ENCODE measurements around the gene DNASE1L3. TPM values are rescaled to one million over a fixed set of nuclear protein-coding genes. Genes with fewer than 3 reads are reported as not detected.
A peak's percentile ranks its signal among the peaks of the same experiment; 100 is the strongest.
"Not testable (repeated sequence)": the region's sequence is repeated elsewhere in the genome, so short reads cannot be mapped to it uniquely, and the experiment has no call there.

DNASE1L3 gene
- total and polyA plus RNA-seq, 2 of the 13 experiments (the other 11 are each of a cell fraction or from before 2014, with no cell fraction given), result 0.86 to 1.7 TPM

DNA sequence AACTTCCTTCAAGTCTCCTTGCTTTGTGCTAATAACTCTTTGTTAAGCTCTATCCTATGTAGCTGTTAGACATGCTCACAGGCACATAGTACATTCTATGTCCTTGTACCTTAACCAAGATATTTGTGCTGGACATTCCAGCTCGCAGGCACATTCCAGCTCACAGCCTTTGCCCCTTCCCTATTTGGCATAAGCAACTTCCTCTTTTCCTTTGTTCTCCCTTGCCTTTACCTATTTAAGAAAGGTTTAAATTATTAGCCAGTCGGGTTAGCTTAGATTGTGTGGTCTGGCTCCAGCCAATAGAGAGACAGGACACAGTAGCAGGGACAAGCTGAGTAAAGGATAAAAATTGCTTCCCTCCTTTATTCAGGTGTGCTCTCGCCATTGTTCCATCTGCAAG lies 9.3 kb downstream of the DNASE1L3 start (continued):
- TF ChIP-seq SOX13 (IDR thresholded peaks at IDR 0.05) (peak; percentile 83), SOX13 (CRISPR knock-in tag; conservative IDR thresholded peaks at IDR 0.05 in 1 of 2, IDR thresholded peaks at IDR 0.05 in 1 of 2) (peak in 1 of 2 experiments; percentile 94; a peak in 2 of 4 replicates), ZNF7 (CRISPR knock-in tag; IDR thresholded peaks at IDR 0.05) (peak; percentile 17; the same call in 1 of the 2 replicates), ZNF792 (CRISPR knock-in tag; IDR thresholded peaks at IDR 0.05) (peak; percentile 42; the same call in 1 of the 2 replicates), TCF12 (CRISPR knock-in tag; IDR thresholded peaks at IDR 0.05) (0 out of 2 replicates have a peak, but pooled peaks have one; percentile 33), FOXO1 (CRISPR knock-in tag; IDR thresholded peaks at IDR 0.05) (peak; percentile 54; the same call in 1 of the 2 replicates), TBX2 (CRISPR knock-in tag; IDR thresholded peaks at IDR 0.05; ENCODE audit: borderline replicate concordance) (peak; percentile 22; the same call in 1 of the 2 replicates), SMYD3 (CRISPR knock-in tag; IDR thresholded peaks at IDR 0.05) (0 out of 2 replicates have a peak, but pooled peaks have one; percentile 48), CREB1 (CRISPR knock-in tag; IDR thresholded peaks at IDR 0.05) (peak; percentile 44; the same call in 1 of the 2 replicates), KMT2B (CRISPR knock-in tag; IDR thresholded peaks at IDR 0.05) (peak; percentile 28; the same call in 1 of the 2 replicates), CREM (IDR thresholded peaks at IDR 0.05) (peak; percentile 48; the same call in 1 of the 2 replicates), ELF3 (CRISPR knock-in tag; IDR thresholded peaks at IDR 0.05) (peak; percentile 93), MEF2D (CRISPR knock-in tag; IDR thresholded peaks at IDR 0.05) (0 out of 2 replicates have a peak, but pooled peaks have one; percentile 37), ERF (CRISPR knock-in tag; IDR thresholded peaks at IDR 0.05) (peak; percentile 55; the same call in 1 of the 2 replicates), SOX6 (CRISPR knock-in tag; IDR thresholded peaks at IDR 0.05) (peak; percentile 94)
- TF ChIP-seq, protein P1, sequence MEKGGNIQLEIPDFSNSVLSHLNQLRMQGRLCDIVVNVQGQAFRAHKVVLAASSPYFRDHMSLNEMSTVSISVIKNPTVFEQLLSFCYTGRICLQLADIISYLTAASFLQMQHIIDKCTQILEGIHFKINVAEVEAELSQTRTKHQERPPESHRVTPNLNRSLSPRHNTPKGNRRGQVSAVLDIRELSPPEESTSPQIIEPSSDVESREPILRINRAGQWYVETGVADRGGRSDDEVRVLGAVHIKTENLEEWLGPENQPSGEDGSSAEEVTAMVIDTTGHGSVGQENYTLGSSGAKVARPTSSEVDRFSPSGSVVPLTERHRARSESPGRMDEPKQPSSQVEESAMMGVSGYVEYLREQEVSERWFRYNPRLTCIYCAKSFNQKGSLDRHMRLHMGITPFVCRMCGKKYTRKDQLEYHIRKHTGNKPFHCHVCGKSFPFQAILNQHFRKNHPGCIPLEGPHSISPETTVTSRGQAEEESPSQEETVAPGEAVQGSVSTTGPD (CRISPR knock-in tag; IDR thresholded peaks at IDR 0.05), result 0 out of 2 replicates have a peak, but pooled peaks have one; percentile 54
- TF ChIP-seq TCF12 (IDR thresholded peaks at IDR 0.05); CREB1 (IDR thresholded peaks at IDR 0.05); CREM (CRISPR knock-in tag; IDR thresholded peaks at IDR 0.05); SOX6 (IDR thresholded peaks at IDR 0.05): not testable (repeated sequence)
- TF ChIP-seq, protein P2, sequence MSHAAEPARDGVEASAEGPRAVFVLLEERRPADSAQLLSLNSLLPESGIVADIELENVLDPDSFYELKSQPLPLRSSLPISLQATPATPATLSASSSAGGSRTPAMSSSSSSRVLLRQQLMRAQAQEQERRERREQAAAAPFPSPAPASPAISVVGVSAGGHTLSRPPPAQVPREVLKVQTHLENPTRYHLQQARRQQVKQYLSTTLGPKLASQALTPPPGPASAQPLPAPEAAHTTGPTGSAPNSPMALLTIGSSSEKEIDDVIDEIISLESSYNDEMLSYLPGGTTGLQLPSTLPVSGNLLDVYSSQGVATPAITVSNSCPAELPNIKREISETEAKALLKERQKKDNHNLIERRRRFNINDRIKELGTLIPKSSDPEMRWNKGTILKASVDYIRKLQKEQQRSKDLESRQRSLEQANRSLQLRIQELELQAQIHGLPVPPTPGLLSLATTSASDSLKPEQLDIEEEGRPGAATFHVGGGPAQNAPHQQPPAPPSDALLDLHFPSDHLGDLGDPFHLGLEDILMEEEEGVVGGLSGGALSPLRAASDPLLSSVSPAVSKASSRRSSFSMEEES (CRISPR knock-in tag; IDR thresholded peaks at IDR 0.05), result peak; percentile 50; the same call in 1 of the 2 replicates
- TF ChIP-seq, protein P3, sequence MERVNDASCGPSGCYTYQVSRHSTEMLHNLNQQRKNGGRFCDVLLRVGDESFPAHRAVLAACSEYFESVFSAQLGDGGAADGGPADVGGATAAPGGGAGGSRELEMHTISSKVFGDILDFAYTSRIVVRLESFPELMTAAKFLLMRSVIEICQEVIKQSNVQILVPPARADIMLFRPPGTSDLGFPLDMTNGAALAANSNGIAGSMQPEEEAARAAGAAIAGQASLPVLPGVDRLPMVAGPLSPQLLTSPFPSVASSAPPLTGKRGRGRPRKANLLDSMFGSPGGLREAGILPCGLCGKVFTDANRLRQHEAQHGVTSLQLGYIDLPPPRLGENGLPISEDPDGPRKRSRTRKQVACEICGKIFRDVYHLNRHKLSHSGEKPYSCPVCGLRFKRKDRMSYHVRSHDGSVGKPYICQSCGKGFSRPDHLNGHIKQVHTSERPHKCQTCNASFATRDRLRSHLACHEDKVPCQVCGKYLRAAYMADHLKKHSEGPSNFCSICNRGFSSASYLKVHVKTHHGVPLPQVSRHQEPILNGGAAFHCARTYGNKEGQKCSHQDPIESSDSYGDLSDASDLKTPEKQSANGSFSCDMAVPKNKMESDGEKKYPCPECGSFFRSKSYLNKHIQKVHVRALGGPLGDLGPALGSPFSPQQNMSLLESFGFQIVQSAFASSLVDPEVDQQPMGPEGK (CRISPR knock-in tag; IDR thresholded peaks at IDR 0.05), result peak; percentile 40
- TF ChIP-seq, protein P4, sequence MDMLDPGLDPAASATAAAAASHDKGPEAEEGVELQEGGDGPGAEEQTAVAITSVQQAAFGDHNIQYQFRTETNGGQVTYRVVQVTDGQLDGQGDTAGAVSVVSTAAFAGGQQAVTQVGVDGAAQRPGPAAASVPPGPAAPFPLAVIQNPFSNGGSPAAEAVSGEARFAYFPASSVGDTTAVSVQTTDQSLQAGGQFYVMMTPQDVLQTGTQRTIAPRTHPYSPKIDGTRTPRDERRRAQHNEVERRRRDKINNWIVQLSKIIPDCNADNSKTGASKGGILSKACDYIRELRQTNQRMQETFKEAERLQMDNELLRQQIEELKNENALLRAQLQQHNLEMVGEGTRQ (IDR thresholded peaks at IDR 0.05; ENCODE audit: low read depth, low read length), result not testable (repeated sequence)
- TF ChIP-seq, protein P4 (CRISPR knock-in tag; IDR thresholded peaks at IDR 0.05; ENCODE audit: borderline replicate concordance), result peak; percentile 57; the same call in 1 of the 2 replicates
